H1 (cell line): Measurements from ENCODE around the gene TXNDC2. TPM values are rescaled to one million over a fixed set of nuclear protein-coding genes. Genes with fewer than 3 reads are reported as not detected.

Experiments
- CTCF ChIA-PET: fragments of 300-600 bp; sonication (Branson Sonifier 250); formaldehyde crosslinking; loops from one replicate; lab custom pipeline; 2021; ENCODE audit not compliant: partially characterized antibody; lab: Charles Lee
- POLR2A ChIA-PET: fragments of 300-600 bp; sonication (Branson Sonifier 250); formaldehyde crosslinking; loops from one replicate; lab custom pipeline; 2021; ENCODE audit warnings: inconsistent platforms; ENCODE audit not compliant: partially characterized antibody; lab: Charles Lee
- DNase-seq, 2 experiments: peaks; one replicate each; pipeline versions ENCODE4 v3.0.0 to v3.0.0-alpha.2; 2010 to 2022; ENCODE audit warnings: low spot score in 2 of 2, low read depth in 1 of 2, mixed read lengths in 1 of 2
- FAIRE-seq: peaks from 2 replicates; lab custom pipeline; 2011; peaks lifted over from hg19 to GRCh38; lab: Jason Lieb, UNC
- H2AFZ ChIP-seq: 2 replicates; pipeline ENCODE4 v1.8.1; 2012; ENCODE audit warnings: low read length, inconsistent platforms
- H2AK5ac ChIP-seq: 2 replicates; pipeline ENCODE4 v1.6.1; 2013; ENCODE audit warnings: low read depth, low read length
- H2BK120ac ChIP-seq: replicated peaks from 2 replicates; pipeline ENCODE3; 2013; ENCODE audit warnings: low read depth, low read length, inconsistent platforms
- H2BK12ac ChIP-seq: 2 replicates; pipeline ENCODE4 v1.6.1; 2013; ENCODE audit warnings: low read depth, low read length
- H2BK15ac ChIP-seq: 2 replicates; pipeline ENCODE4 v1.6.1; 2013; ENCODE audit warnings: low read length
- H2BK20ac ChIP-seq: 2 replicates; pipeline ENCODE4 v1.6.1; 2013; ENCODE audit warnings: low read length
- H2BK5ac ChIP-seq: 2 replicates; pipeline ENCODE4 v1.6.1; 2013; ENCODE audit warnings: low read depth, low read length
- H3K14ac ChIP-seq: 2 replicates; pipeline ENCODE4 v1.6.1; 2013; ENCODE audit warnings: inconsistent platforms; ENCODE audit not compliant: insufficient read length
- H3K18ac ChIP-seq: 2 replicates; pipeline ENCODE4 v1.6.1; 2013; ENCODE audit warnings: low read length; ENCODE audit errors: extremely low read depth
- H3K23ac ChIP-seq: 2 replicates; pipeline ENCODE4 v1.6.1; 2013; ENCODE audit warnings: inconsistent platforms; ENCODE audit not compliant: insufficient read length
- H3K23me2 ChIP-seq: 2 replicates; pipeline ENCODE4 v1.6.1; 2013; ENCODE audit warnings: low read depth, low read length
- H3K27ac ChIP-seq: 2 replicates; pipeline ENCODE4 v1.6.1; 2011; ENCODE audit warnings: low read depth, low read length, inconsistent platforms
- H3K27me3 ChIP-seq, 4 experiments: replicated peaks in 1 of 4; 1 replicate in 1 of 4; 2 replicates in 3 of 4; pipeline versions ENCODE4 v1.6.1 to v1.8.1; 2011 to 2013; ENCODE audit warnings: low read length in 3 of 4, mild to moderate bottlenecking in 3 of 4, inconsistent platforms in 2 of 4, mixed read lengths in 2 of 4, moderate library complexity in 1 of 4; ENCODE audit not compliant: control insufficient read depth in 3 of 4, insufficient read depth in 3 of 4; ENCODE audit errors: extremely low read depth in 1 of 4
- H3K36me3 ChIP-seq, 4 experiments: 2 replicates each; pipeline versions ENCODE4 v1.6.1 to v1.8.1; 2011 to 2013; ENCODE audit warnings: mild to moderate bottlenecking in 4 of 4, low read length in 3 of 4, moderate library complexity in 2 of 4, control low read depth in 1 of 4, inconsistent platforms in 1 of 4; ENCODE audit not compliant: insufficient read depth in 4 of 4, control insufficient read depth in 2 of 4
- H3K4ac ChIP-seq: replicated peaks from 2 replicates; pipeline ENCODE3; 2013; ENCODE audit warnings: low read length, low read depth, mixed read lengths, inconsistent platforms; ENCODE audit not compliant: insufficient read length
- H3K4me1 ChIP-seq, 4 experiments: replicated peaks in 1 of 4; 1 replicate in 1 of 4; 2 replicates in 3 of 4; pipeline versions ENCODE4 v1.6.1 to v1.8.1; 2011 to 2013; ENCODE audit warnings: low read length in 3 of 4, inconsistent platforms in 2 of 4, mixed read lengths in 1 of 4; ENCODE audit not compliant: insufficient read depth in 4 of 4, control insufficient read depth in 3 of 4
- H3K4me2 ChIP-seq, 2 experiments: 2 replicates each; pipeline versions ENCODE4 v1.6.1 to v1.8.1; 2011 to 2013; ENCODE audit warnings: low read depth in 2 of 2, low read length in 2 of 2, control low read depth in 1 of 2, inconsistent platforms in 1 of 2, mild to moderate bottlenecking in 1 of 2; ENCODE audit not compliant: insufficient read depth in 1 of 2
- H3K4me3 ChIP-seq, 4 experiments: fragments of 200-600, 300-600 bp in 1 of 4; sonication (generic), shearing (Covaris generic), sonication (Bioruptor Twin) in 1 of 4; 2 replicates each; pipeline versions ENCODE4 v1.5.1 to v1.8.1; 2011 to 2016; ENCODE audit warnings: low read length in 4 of 4, low read depth in 3 of 4, control low read depth in 2 of 4, inconsistent platforms in 2 of 4, mild to moderate bottlenecking in 2 of 4, mixed read lengths in 1 of 4, moderate library complexity in 1 of 4; ENCODE audit not compliant: insufficient read depth in 2 of 4; ENCODE audit errors: extremely low read depth in 1 of 4
- H3K56ac ChIP-seq: replicated peaks from 2 replicates; pipeline ENCODE3; 2013; ENCODE audit warnings: low read depth, mild to moderate bottlenecking, mixed read lengths, low read length, inconsistent platforms; ENCODE audit not compliant: insufficient read length
- H3K79me1 ChIP-seq: 2 replicates; pipeline ENCODE4 v1.6.1; 2013; ENCODE audit warnings: low read depth, low read length, control low read depth
- H3K79me2 ChIP-seq, 2 experiments: 2 replicates each; pipeline versions ENCODE4 v1.6.1 to v1.8.1; 2012 to 2013; ENCODE audit warnings: low read length in 2 of 2, mild to moderate bottlenecking in 2 of 2, inconsistent platforms in 1 of 2; ENCODE audit not compliant: insufficient read depth in 2 of 2, control insufficient read depth in 1 of 2
- H3K9ac ChIP-seq, 4 experiments: replicated peaks in 1 of 4; 1 replicate in 1 of 4; 2 replicates in 3 of 4; pipeline versions ENCODE4 v1.6.1 to v1.8.1; 2011 to 2013; ENCODE audit warnings: low read depth in 3 of 4, low read length in 3 of 4, control low read depth in 2 of 4, mild to moderate bottlenecking in 2 of 4, moderate library complexity in 2 of 4, inconsistent platforms in 1 of 4; ENCODE audit errors: extremely low read depth in 1 of 4
- H3K9me3 ChIP-seq, 2 experiments: 2 replicates each; pipeline versions ENCODE4 v1.6.1 to v1.8.1; 2012 to 2013; ENCODE audit warnings: mild to moderate bottlenecking in 2 of 2, moderate library complexity in 2 of 2, control low read depth in 1 of 2, inconsistent platforms in 1 of 2, low read depth in 1 of 2, low read length in 1 of 2, mixed read lengths in 1 of 2; ENCODE audit not compliant: insufficient read depth in 2 of 2
- H4K20me1 ChIP-seq, 2 experiments: replicated peaks in 1 of 2; 2 replicates each; pipeline versions ENCODE3 to v1.8.1; 2011 to 2013; ENCODE audit warnings: inconsistent platforms in 2 of 2, low read length in 2 of 2, mild to moderate bottlenecking in 1 of 2; ENCODE audit not compliant: insufficient read depth in 2 of 2, control insufficient read depth in 1 of 2
- H4K5ac ChIP-seq: 2 replicates; pipeline ENCODE4 v1.6.1; 2013; ENCODE audit warnings: low read length, low read depth, mixed read lengths, inconsistent platforms; ENCODE audit not compliant: insufficient read length
- H4K8ac ChIP-seq: 2 replicates; pipeline ENCODE4 v1.8.0; 2013; ENCODE audit warnings: mild to moderate bottlenecking, moderate library complexity, low read length, inconsistent platforms; ENCODE audit not compliant: insufficient read depth; ENCODE audit errors: extremely low read depth
- H4K91ac ChIP-seq: replicated peaks from 2 replicates; pipeline ENCODE3; 2013; ENCODE audit warnings: low read length, mixed read lengths, inconsistent platforms; ENCODE audit not compliant: insufficient read length
- CBX8 ChIP-seq: fragments of 300-800, 300-1000 bp; sonication (generic); IDR thresholded peaks from 2 replicates; pipeline ENCODE4 v1.7.1; 2016; ENCODE audit warnings: low read depth, low read length, borderline replicate concordance
- EGR1 ChIP-seq: IDR thresholded peaks from 2 replicates; pipeline ENCODE4 v1.6.1; 2011; ENCODE audit warnings: low read depth, low read length, borderline replicate concordance
- HDAC6 ChIP-seq: IDR thresholded peaks from one replicate; pipeline ENCODE4 v1.7.1; 2012; ENCODE audit warnings: low read depth, mild to moderate bottlenecking, inconsistent platforms, low read length, moderate library complexity
- RFX5 ChIP-seq: IDR thresholded peaks from 2 replicates; pipeline ENCODE4 v1.6.1; 2011; ENCODE audit warnings: low read depth, low read length, improper control_type of control experiment, borderline replicate concordance
- SIRT6 ChIP-seq: IDR thresholded peaks from one replicate; pipeline ENCODE4 v1.7.1; 2012; ENCODE audit warnings: low read length, inconsistent platforms
- polyA plus RNA-seq, 7 experiments: library from polyadenylated mRNA; depleted of rRNA in 3 of 7; stranded (reverse) in 5 of 7; unstranded in 2 of 7; fragments of >200 nt in 5 of 7; fragments of 200-250 nt in 2 of 7; gene quantifications; 1 replicate in 5 of 7; 2 replicates in 1 of 7; 4 replicates in 1 of 7; pipeline versions ENCODE4 v1.2.1 to v1.2.3, GENCODE V29; 2011 to 2013; ENCODE audit warnings: missing spikeins in 2 of 7, mixed read lengths in 2 of 7
- total RNA-seq: library from RNA; stranded (reverse); fragmentation: NEBNext Ultra II Directional; extraction: Animal tissue kit (Norgen Biotek cat#: 25700); gene quantifications from 2 replicates; pipeline ENCODE4 v1.2.1, GENCODE V29; 2021

TXNDC2 gene
- total and polyA plus RNA-seq, 2 of the 8 experiments (the other 6 are each of a cell fraction or from before 2014, with no cell fraction given) = 0.09 TPM; not detected in 1

- H2BK12ac ChIP-seq = no peak overlapping the region
Measured at GRCh38 chr18:9910071-9910470, 24.3 kb downstream of the TXNDC2 start.

More at GRCh38 chr18:9910071-9910470, 24.3 kb downstream of the TXNDC2 start:
- FAIRE-seq (no peak), DNase-seq (no peak)
- Histone ChIP-seq H4K91ac (no peak overlapping the region), H2BK120ac (no peak overlapping the region), H3K4me2 (no peak overlapping the region), H3K4ac (no peak overlapping the region), H2BK5ac (no peak overlapping the region), H4K5ac (no peak overlapping the region), H3K56ac (no peak overlapping the region), H3K27me3 (no peaks in the 10 kb centered on the region), H3K4me1 (peaks cover 0 to 4% (median 0%) of the 10 kb centered on the region in 4 experiments; a peak in 2 of 7 replicates), H2BK20ac (no peak overlapping the region), H4K20me1 (peaks cover under 1 to 3% of the 10 kb centered on the region in 2 experiments), H4K8ac (no peak overlapping the region), H3K79me1 (no peaks in the 10 kb centered on the region), H3K27ac (no peak overlapping the region), H3K9me3 (no peaks in the 10 kb centered on the region), H3K23me2 (peaks cover 5% of the 10 kb centered on the region; the same call in 1 of the 2 replicates), H3K79me2 (peaks cover 5 to 6% of the 10 kb centered on the region in 2 experiments), H3K9ac (no peak overlapping the region), H3K14ac (no peak overlapping the region), H2AFZ (no peak overlapping the region), H2AK5ac (no peak overlapping the region), H3K36me3 (no peaks in the 10 kb centered on the region), H3K4me3 (no peak overlapping the region), H3K18ac (no peak overlapping the region), H2BK15ac (no peak overlapping the region), H3K23ac (no peak overlapping the region)
- CTCF ChIA-PET = no interaction called here
- POLR2A ChIA-PET = no interaction called here
- TF ChIP-seq HDAC6 = no peak
- TF ChIP-seq SIRT6 = no peak
- no peak for TF ChIP-seq RFX5
- no peak for TF ChIP-seq CBX8
- no peak for TF ChIP-seq EGR1
